Keratinocyte (primary cell): ENCODE measurements around the gene TCF23. TPM values are rescaled to one million over a fixed set of nuclear protein-coding genes. Genes with fewer than 3 reads are reported as not detected.
A peak's percentile ranks its signal among the peaks of the same experiment; 100 is the strongest.

Source experiments
- DNase-seq: peaks from one replicate; pipeline ENCODE4 v3.0.0-alpha.2; 2011; ENCODE audit warnings: low read depth, missing footprints, low spot score
- FAIRE-seq: peaks from 2 replicates; lab custom pipeline; 2011; peaks lifted over from hg19 to GRCh38; lab: Jason Lieb, UNC
- H2AFZ ChIP-seq: 2 replicates; pipeline ENCODE4 v1.6.0; 2012; ENCODE audit warnings: low read length, control low read depth, inconsistent platforms; ENCODE audit not compliant: control insufficient read depth
- H3K27ac ChIP-seq: 2 replicates; pipeline ENCODE4 v1.5.1; 2011; ENCODE audit warnings: low read length; ENCODE audit not compliant: control insufficient read depth, insufficient read depth
- H3K27me3 ChIP-seq: 3 replicates; pipeline ENCODE4 v1.6.0; 2011; ENCODE audit warnings: low read length; ENCODE audit not compliant: control insufficient read depth, insufficient read depth; ENCODE audit errors: extremely low read depth
- H3K36me3 ChIP-seq, 2 experiments: 2 replicates in 1 of 2; 3 replicates in 1 of 2; pipeline ENCODE4 v1.5.1; 2011; ENCODE audit warnings: low read length in 2 of 2, mild to moderate bottlenecking in 1 of 2; ENCODE audit not compliant: control insufficient read depth in 2 of 2, insufficient read depth in 2 of 2; ENCODE audit errors: extremely low read depth in 1 of 2
- H3K4me1 ChIP-seq: 3 replicates; pipeline ENCODE4 v1.5.1; 2011; ENCODE audit warnings: low read length; ENCODE audit not compliant: control insufficient read depth, insufficient read depth; ENCODE audit errors: extremely low read depth
- H3K4me2 ChIP-seq: 3 replicates; pipeline ENCODE4 v1.6.0; 2011; ENCODE audit warnings: low read depth, low read length; ENCODE audit not compliant: control insufficient read depth, insufficient read depth; ENCODE audit errors: extremely low read depth
- H3K4me3 ChIP-seq, 3 experiments: fragments of 200-600 bp in 1 of 3; sonication (generic) in 1 of 3; 2 replicates in 2 of 3; 3 replicates in 1 of 3; pipeline ENCODE4 v1.5.1; 2011 to 2016; ENCODE audit warnings: low read length in 3 of 3, mild to moderate bottlenecking in 3 of 3, control low read depth in 2 of 3, inconsistent platforms in 1 of 3, low read depth in 1 of 3, mixed read lengths in 1 of 3, mixed run types in 1 of 3, moderate library complexity in 1 of 3; ENCODE audit not compliant: control insufficient read depth in 2 of 3, insufficient read depth in 2 of 3; ENCODE audit errors: extremely low read depth in 1 of 3
- H3K79me2 ChIP-seq: 2 replicates; pipeline ENCODE4 v1.6.0; 2012; ENCODE audit warnings: low read length; ENCODE audit not compliant: control insufficient read depth, insufficient read depth
- H3K9ac ChIP-seq: 3 replicates; pipeline ENCODE4 v1.6.0; 2011; ENCODE audit warnings: low read length; ENCODE audit not compliant: control insufficient read depth, insufficient read depth; ENCODE audit errors: extremely low read depth
- H3K9me1 ChIP-seq: 3 replicates; pipeline ENCODE4 v1.6.0; 2011; ENCODE audit warnings: low read length; ENCODE audit not compliant: control insufficient read depth, insufficient read depth; ENCODE audit errors: extremely low read depth
- H3K9me3 ChIP-seq: 2 replicates; pipeline ENCODE4 v1.5.1; 2012; ENCODE audit warnings: low read depth, low read length; ENCODE audit not compliant: control insufficient read depth
- H4K20me1 ChIP-seq: 3 replicates; pipeline ENCODE4 v1.6.0; 2011; ENCODE audit warnings: low read length; ENCODE audit not compliant: control insufficient read depth, insufficient read depth; ENCODE audit errors: extremely low read depth
- CTCF ChIP-seq, 3 experiments: IDR thresholded peaks in 1 of 3; conservative IDR thresholded peaks in 1 of 3; optimal IDR thresholded peaks in 1 of 3; 2 replicates in 2 of 3; 3 replicates in 1 of 3; pipeline versions ENCODE3 to v1.5.1; 2011; ENCODE audit warnings: low read length in 3 of 3, mild to moderate bottlenecking in 3 of 3, moderate library complexity in 2 of 3, control low read depth in 1 of 3, inconsistent platforms in 1 of 3; ENCODE audit not compliant: insufficient read depth in 2 of 3; ENCODE audit errors: extremely low read depth in 1 of 3
- EZH2 ChIP-seq: IDR thresholded peaks from one replicate; pipeline ENCODE4 v1.6.1; 2012; ENCODE audit warnings: inconsistent platforms, mild to moderate bottlenecking, low read length, moderate library complexity
- dilution Hi-C: fragments of 300-500 bp; cut with MboI; formaldehyde crosslinking; loops from one replicate; pipeline ENCODE4 v1.7.0; 2020; ENCODE audit warnings: low sequenced_read_pairs; ENCODE audit not compliant: extremely low pct_ligation_motif_present
- polyA plus RNA-seq, 5 experiments: library from polyadenylated mRNA; depleted of rRNA in 3 of 5; stranded (reverse) in 3 of 5; stranded (forward) in 1 of 5; unstranded in 1 of 5; fragments of >200 nt; gene quantifications; 1 replicate in 1 of 5; 2 replicates in 3 of 5; 3 replicates in 1 of 5; pipeline versions ENCODE4 v1.2.1 to v1.2.3, GENCODE V29; 2011 to 2012; ENCODE audit warnings: missing spikeins in 2 of 5, low read depth in 1 of 5, low replicate concordance in 1 of 5

Gene TCF23
- polyA plus RNA-seq, 1 donor (not counting 4 experiments of a cell fraction or from before 2014, with no cell fraction given), result not detected

GRCh38 chr2:27164960-27165763 is 16.4 kb downstream of the TCF23 start:
- no peaks in the 10 kb centered on the region for H3K36me3 ChIP-seq
- no peak for DNase-seq
- no peak overlapping the region for H3K4me2 ChIP-seq
- dilution Hi-C loops, result no loop called here
- no peak for TF ChIP-seq EZH2
- TF ChIP-seq CTCF (optimal IDR thresholded peaks at IDR 0.05 in 1 of 3, IDR thresholded peaks at IDR 0.05 in 1 of 3, conservative IDR thresholded peaks at IDR 0.05 in 1 of 3; ENCODE audit: extremely low read depth in 1 of 3, insufficient read depth in 2 of 3, low read length in 3 of 3), result no peak
- no peak overlapping the region for H3K4me3 ChIP-seq
- no peak overlapping the region for H3K27ac ChIP-seq
- no peak for FAIRE-seq
- H3K79me2 ChIP-seq, result no peaks in the 10 kb centered on the region
- H3K9me1 ChIP-seq, result no peaks in the 10 kb centered on the region
- H3K27me3 ChIP-seq, result peaks cover 1% of the 10 kb centered on the region
- peak overlapping the region; percentile 60 for H2AFZ ChIP-seq
- H3K4me1 ChIP-seq, result peaks cover 5% of the 10 kb centered on the region
- no peaks in the 10 kb centered on the region for H4K20me1 ChIP-seq
- no peaks in the 10 kb centered on the region for H3K9me3 ChIP-seq
- H3K9ac ChIP-seq, result no peak overlapping the region

- Histone ChIP-seq H3K36me3 (no peaks in the 10 kb centered on the region), H2AFZ (no peak overlapping the region), H3K4me1 (no peaks in the 10 kb centered on the region), H3K79me2 (no peaks in the 10 kb centered on the region), H3K9me1 (no peaks in the 10 kb centered on the region), H3K27ac (no peak overlapping the region), H3K9me3 (no peaks in the 10 kb centered on the region), H4K20me1 (no peaks in the 10 kb centered on the region), H3K4me2 (no peak overlapping the region), H3K9ac (no peak overlapping the region), H3K27me3 (peaks cover 21% of the 10 kb centered on the region), H3K4me3 (no peak overlapping the region)
- no peak for DNase-seq
- no peak for TF ChIP-seq CTCF (optimal IDR thresholded peaks at IDR 0.05 in 1 of 3, IDR thresholded peaks at IDR 0.05 in 1 of 3, conservative IDR thresholded peaks at IDR 0.05 in 1 of 3; ENCODE audit: extremely low read depth in 1 of 3, insufficient read depth in 2 of 3, low read length in 3 of 3)
- no peak for TF ChIP-seq EZH2
- no peak for FAIRE-seq
- dilution Hi-C loops, result no loop called here
Measured at GRCh38 chr2:27170581-27171337, 22.0 kb downstream of the TCF23 start.
